ENCODE measurements around the gene ALG12. TPM values are rescaled to one million over a fixed set of nuclear protein-coding genes. Genes with fewer than 3 reads are reported as not detected.

ALG12 gene
- total and polyA plus RNA-seq, 2 of the 13 experiments (the other 11 are each of a cell fraction or from before 2014, with no cell fraction given) = 7.8 to 15.8 TPM

DNA sequence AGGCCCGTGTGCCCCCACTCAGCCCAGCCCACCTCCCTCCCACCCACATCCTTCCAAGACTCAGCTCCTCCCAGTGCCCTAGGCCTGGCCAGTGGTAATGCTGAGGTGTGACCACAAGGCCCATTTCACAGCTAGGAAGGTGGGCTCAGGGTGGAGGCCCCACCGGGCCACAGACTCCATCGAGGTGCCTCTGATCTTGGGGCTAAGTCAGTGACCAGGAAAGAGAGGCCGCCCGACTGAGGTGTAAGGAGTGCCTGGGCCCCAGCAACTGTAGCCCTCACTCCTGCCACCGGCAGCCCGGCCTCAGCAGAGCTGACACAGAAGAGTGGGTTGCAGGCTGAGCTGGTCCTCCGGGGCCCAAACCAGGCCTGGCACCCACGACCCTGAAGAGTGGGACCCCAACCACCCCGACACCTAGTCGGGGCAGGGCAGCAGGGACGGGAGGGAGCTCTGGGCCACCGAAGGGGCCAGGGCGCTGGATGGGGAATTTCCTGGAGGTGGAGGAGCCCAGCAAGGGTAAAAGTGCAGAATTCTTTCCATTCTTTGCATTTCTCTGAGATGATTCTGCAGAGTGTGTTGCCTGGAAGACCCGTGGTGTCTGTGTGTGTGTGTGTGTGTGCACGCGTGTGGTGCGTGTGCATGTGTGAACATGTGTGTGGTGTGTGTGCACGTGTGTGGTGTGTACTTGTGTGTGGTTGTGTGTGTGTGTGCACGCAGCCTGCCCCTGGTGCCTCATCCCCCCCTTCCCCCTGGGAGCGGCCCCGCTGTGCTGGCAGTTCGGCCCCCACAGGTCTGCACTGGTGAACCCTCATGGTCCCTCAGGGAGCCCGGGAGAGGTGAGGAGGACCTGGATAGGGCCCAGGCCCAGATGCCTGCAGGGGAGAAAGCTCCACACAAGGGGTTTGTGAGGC lies 34.0 kb upstream of the ALG12 start (continued):
- TF ChIP-seq, protein P1, sequence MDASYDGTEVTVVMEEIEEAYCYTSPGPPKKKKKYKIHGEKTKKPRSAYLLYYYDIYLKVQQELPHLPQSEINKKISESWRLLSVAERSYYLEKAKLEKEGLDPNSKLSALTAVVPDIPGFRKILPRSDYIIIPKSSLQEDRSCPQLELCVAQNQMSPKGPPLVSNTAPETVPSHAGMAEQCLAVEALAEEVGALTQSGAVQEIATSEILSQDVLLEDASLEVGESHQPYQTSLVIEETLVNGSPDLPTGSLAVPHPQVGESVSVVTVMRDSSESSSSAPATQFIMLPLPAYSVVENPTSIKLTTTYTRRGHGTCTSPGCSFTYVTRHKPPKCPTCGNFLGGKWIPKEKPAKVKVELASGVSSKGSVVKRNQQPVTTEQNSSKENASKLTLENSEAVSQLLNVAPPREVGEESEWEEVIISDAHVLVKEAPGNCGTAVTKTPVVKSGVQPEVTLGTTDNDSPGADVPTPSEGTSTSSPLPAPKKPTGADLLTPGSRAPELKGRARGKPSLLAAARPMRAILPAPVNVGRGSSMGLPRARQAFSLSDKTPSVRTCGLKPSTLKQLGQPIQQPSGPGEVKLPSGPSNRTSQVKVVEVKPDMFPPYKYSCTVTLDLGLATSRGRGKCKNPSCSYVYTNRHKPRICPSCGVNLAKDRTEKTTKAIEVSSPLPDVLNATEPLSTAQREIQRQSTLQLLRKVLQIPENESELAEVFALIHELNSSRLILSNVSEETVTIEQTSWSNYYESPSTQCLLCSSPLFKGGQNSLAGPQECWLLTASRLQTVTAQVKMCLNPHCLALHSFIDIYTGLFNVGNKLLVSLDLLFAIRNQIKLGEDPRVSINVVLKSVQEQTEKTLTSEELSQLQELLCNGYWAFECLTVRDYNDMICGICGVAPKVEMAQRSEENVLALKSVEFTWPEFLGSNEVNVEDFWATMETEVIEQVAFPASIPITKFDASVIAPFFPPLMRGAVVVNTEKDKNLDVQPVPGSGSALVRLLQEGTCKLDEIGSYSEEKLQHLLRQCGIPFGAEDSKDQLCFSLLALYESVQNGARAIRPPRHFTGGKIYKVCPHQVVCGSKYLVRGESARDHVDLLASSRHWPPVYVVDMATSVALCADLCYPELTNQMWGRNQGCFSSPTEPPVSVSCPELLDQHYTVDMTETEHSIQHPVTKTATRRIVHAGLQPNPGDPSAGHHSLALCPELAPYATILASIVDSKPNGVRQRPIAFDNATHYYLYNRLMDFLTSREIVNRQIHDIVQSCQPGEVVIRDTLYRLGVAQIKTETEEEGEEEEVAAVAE (CRISPR knock-in tag; IDR thresholded peaks at IDR 0.05; ENCODE audit: borderline replicate concordance) = no peak
- TF ChIP-seq KDM6A (CRISPR knock-in tag; IDR thresholded peaks at IDR 0.05; ENCODE audit: low read depth) (0 out of 2 replicates have a peak, but pooled peaks have one; percentile 38), ZNF775 (CRISPR knock-in tag; IDR thresholded peaks at IDR 0.05; ENCODE audit: borderline replicate concordance) (no peak), FOXA1 (IDR thresholded peaks at IDR 0.05) (no peak), FOXA1 (CRISPR knock-in tag; IDR thresholded peaks at IDR 0.05) (0 out of 2 replicates have a peak, but pooled peaks have one; percentile 8), ZNF883 (CRISPR knock-in tag; IDR thresholded peaks at IDR 0.05; ENCODE audit: not compliant biosample characterization) (no peak), MATR3 (CRISPR knock-in tag; IDR thresholded peaks at IDR 0.05) (no peak), ETV5 (CRISPR knock-in tag; IDR thresholded peaks at IDR 0.05; ENCODE audit: borderline replicate concordance) (peak; percentile 51; the same call in 1 of the 2 replicates), NFIB (CRISPR knock-in tag; IDR thresholded peaks at IDR 0.05; ENCODE audit: borderline replicate concordance) (0 out of 2 replicates have a peak, but pooled peaks have one; percentile 34), ZNF589 (CRISPR knock-in tag; conservative IDR thresholded peaks at IDR 0.05) (no peak), TOPORS (CRISPR knock-in tag; IDR thresholded peaks at IDR 0.05) (no peak), PTBP1 (IDR thresholded peaks at IDR 0.05; ENCODE audit: low read depth, low read length, poor library complexity, severe bottlenecking) (no peak), ZFP41 (CRISPR knock-in tag; IDR thresholded peaks at IDR 0.05; ENCODE audit: borderline replicate concordance) (peak; percentile 78), FOXK2 (IDR thresholded peaks at IDR 0.05) (no peak), SSRP1 (CRISPR knock-in tag; IDR thresholded peaks at IDR 0.05) (no peak), SIX1 (CRISPR knock-in tag; IDR thresholded peaks at IDR 0.05; ENCODE audit: borderline replicate concordance) (no peak)
- TF ChIP-seq, protein P2, sequence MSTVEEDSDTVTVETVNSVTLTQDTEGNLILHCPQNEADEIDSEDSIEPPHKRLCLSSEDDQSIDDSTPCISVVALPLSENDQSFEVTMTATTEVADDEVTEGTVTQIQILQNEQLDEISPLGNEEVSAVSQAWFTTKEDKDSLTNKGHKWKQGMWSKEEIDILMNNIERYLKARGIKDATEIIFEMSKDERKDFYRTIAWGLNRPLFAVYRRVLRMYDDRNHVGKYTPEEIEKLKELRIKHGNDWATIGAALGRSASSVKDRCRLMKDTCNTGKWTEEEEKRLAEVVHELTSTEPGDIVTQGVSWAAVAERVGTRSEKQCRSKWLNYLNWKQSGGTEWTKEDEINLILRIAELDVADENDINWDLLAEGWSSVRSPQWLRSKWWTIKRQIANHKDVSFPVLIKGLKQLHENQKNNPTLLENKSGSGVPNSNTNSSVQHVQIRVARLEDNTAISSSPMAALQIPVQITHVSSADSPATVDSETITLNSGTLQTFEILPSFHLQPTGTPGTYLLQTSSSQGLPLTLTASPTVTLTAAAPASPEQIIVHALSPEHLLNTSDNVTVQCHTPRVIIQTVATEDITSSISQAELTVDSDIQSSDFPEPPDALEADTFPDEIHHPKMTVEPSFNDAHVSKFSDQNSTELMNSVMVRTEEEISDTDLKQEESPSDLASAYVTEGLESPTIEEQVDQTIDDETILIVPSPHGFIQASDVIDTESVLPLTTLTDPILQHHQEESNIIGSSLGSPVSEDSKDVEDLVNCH (CRISPR knock-in tag; IDR thresholded peaks at IDR 0.05) = no peak
- TF ChIP-seq, protein P3, sequence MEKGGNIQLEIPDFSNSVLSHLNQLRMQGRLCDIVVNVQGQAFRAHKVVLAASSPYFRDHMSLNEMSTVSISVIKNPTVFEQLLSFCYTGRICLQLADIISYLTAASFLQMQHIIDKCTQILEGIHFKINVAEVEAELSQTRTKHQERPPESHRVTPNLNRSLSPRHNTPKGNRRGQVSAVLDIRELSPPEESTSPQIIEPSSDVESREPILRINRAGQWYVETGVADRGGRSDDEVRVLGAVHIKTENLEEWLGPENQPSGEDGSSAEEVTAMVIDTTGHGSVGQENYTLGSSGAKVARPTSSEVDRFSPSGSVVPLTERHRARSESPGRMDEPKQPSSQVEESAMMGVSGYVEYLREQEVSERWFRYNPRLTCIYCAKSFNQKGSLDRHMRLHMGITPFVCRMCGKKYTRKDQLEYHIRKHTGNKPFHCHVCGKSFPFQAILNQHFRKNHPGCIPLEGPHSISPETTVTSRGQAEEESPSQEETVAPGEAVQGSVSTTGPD (CRISPR knock-in tag; IDR thresholded peaks at IDR 0.05) = no peak
- TF ChIP-seq, protein P4, sequence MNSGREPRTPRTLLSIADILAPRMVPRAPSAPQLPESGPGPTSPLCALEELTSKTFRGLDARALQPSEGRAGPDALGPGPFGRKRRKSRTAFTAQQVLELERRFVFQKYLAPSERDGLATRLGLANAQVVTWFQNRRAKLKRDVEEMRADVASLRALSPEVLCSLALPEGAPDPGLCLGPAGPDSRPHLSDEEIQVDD (CRISPR knock-in tag; IDR thresholded peaks at IDR 0.05; ENCODE audit: borderline replicate concordance) = no peak
